AG20443 (cell line): Measurements from ENCODE around the gene MGMT.

Source experiments
- DNase-seq: peaks from one replicate; pipeline ENCODE4 v3.0.0; 2012; ENCODE audit warnings: low spot score, mixed read lengths

Gene MGMT

GRCh38 chr10:129796710-129797420 lies 329.8 kb downstream of the MGMT start:
- DNase-seq: no peak

GRCh38 chr10:129799942-129800341 lies 332.9 kb downstream of the MGMT start:
- DNase-seq: peak; percentile 1

GRCh38 chr10:129800796-129801340 lies 333.8 kb downstream of the MGMT start:
- peak; percentile 9 for DNase-seq

- no peak for DNase-seq
Observed at GRCh38 chr10:129807211-129807610, 340.2 kb downstream of the MGMT start.

GRCh38 chr10:129808092-129808983 lies 341.3 kb downstream of the MGMT start:
- DNase-seq: peak; percentile 7

GRCh38 chr10:129809431-129809830 lies 342.4 kb downstream of the MGMT start:
- DNase-seq: peak; percentile 1

GRCh38 chr10:129809841-129810240 lies 342.8 kb downstream of the MGMT start:
- peak; percentile 4 for DNase-seq

GRCh38 chr10:129811208-129811607 lies 344.2 kb downstream of the MGMT start:
- no peak for DNase-seq

- no peak for DNase-seq
Observed at GRCh38 chr10:129812398-129812797, 345.4 kb downstream of the MGMT start.

- DNase-seq: no peak
Observed at GRCh38 chr10:129814681-129815646, 347.9 kb downstream of the MGMT start.

GRCh38 chr10:129815898-129816655 lies 349.0 kb downstream of the MGMT start:
- no peak for DNase-seq

- no peak for DNase-seq
Observed at GRCh38 chr10:129816656-129817045, 349.6 kb downstream of the MGMT start.
